HG03460 (cell line): ENCODE data around the gene SERPINA12.

ENCODE experiments used
- ATAC-seq: cut with Tn5 transposase; IDR thresholded peaks from one replicate; pipeline ENCODE4 v1.9.1; 2021; ENCODE audit not compliant: unreplicated experiment

Gene SERPINA12

GRCh38 chr14:94441531-94442205 lies 67.6 kb downstream of the SERPINA12 start:
- ATAC-seq, result no peak

DNA sequence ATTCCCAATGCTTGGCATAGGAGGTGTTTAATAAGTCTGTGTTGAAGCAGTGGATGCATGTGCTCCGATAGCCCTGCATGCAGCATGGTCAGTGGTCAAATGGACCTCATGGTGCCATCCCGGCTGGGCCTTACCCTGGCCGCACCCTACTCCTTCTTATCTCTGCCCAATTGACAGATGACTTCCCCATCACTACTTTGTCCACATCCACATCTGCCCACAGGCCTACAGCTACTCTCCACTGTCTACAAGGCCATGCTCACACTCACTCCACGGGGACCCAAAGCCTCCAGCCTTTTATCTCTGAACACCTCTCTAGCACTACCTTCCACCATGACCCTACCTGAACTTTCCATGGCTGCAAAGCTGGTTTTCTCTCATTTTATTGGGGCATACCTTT lies 68.1 kb downstream of the SERPINA12 start:
- ATAC-seq, result no peak

DNA sequence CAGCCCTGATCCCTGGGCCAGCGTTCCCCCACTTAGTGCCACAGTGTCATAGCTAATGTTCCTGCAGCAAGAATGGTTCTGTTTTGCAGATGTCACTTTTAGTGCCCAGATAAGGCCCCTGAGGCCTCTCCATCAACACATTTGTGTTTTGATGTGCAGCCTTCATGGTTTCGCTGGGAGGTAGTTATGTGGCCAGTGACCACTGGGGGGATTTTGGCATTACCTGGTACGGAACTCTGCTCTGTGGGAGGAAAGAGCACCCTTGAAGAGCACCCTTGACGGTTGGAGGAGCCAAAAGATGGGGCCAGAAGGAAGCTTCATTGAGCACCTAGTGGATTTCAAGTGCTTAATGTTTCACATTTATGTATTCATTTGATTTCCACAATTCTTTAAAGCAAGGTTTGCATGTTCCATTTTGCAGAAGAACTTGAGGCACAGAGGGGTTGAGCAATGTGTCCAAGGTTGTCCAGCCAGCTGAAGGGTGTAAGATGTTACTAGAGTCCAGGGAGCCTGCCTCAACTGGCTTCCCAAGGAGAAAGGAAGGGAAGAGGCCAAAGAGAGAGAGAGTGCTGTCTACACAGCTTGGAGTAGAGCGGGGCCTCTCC lies 69.7 kb downstream of the SERPINA12 start:
- ATAC-seq, result no peak
